Trophoblast cell (in vitro differentiated cells and primary cell): ENCODE data around the gene GID8.

Source experiments
- DNase-seq, 2 donors: peaks; one replicate each; pipeline ENCODE4 v3.0.0-alpha.2; 2016
- H2AFZ ChIP-seq: 2 replicates; pipeline ENCODE4 v1.6.1; 2013; ENCODE audit warnings: low read length, moderate library complexity, mild to moderate bottlenecking; ENCODE audit not compliant: insufficient read depth, poor library complexity
- H2AK5ac ChIP-seq: 2 replicates; pipeline ENCODE4 v1.6.1; 2013; ENCODE audit warnings: mild to moderate bottlenecking, low read length
- H2BK120ac ChIP-seq: 2 replicates; pipeline ENCODE4 v1.6.1; 2013; ENCODE audit warnings: low read length, mild to moderate bottlenecking, moderate library complexity; ENCODE audit not compliant: insufficient read depth, poor library complexity
- H2BK12ac ChIP-seq: 2 replicates; pipeline ENCODE4 v1.6.1; 2013; ENCODE audit warnings: mild to moderate bottlenecking, low read length, moderate library complexity
- H2BK5ac ChIP-seq: 2 replicates; pipeline ENCODE4 v1.6.1; 2013; ENCODE audit warnings: low read length, low read depth, moderate library complexity, mild to moderate bottlenecking; ENCODE audit not compliant: poor library complexity
- H3K14ac ChIP-seq: 2 replicates; pipeline ENCODE4 v1.6.1; 2013; ENCODE audit warnings: mild to moderate bottlenecking, low read length
- H3K18ac ChIP-seq: 2 replicates; pipeline ENCODE4 v1.6.1; 2013; ENCODE audit warnings: mild to moderate bottlenecking, low read length
- H3K23ac ChIP-seq: 2 replicates; pipeline ENCODE4 v1.6.1; 2013; ENCODE audit warnings: low read length
- H3K27ac ChIP-seq: 2 replicates; pipeline ENCODE4 v1.5.1; 2013; ENCODE audit warnings: low read depth, mild to moderate bottlenecking, inconsistent platforms, low read length, moderate library complexity
- H3K27me3 ChIP-seq: 2 replicates; pipeline ENCODE4 v1.6.1; 2013; ENCODE audit warnings: inconsistent platforms, mild to moderate bottlenecking, low read length, moderate library complexity; ENCODE audit not compliant: insufficient read depth
- H3K36me3 ChIP-seq, 2 experiments: 1 replicate in 1 of 2; 2 replicates in 1 of 2; pipeline ENCODE4 v1.6.1; 2013; ENCODE audit warnings: low read length in 2 of 2, mild to moderate bottlenecking in 2 of 2, moderate library complexity in 1 of 2; ENCODE audit not compliant: insufficient read depth in 2 of 2, control insufficient read depth in 1 of 2
- H3K4ac ChIP-seq: 2 replicates; pipeline ENCODE4 v1.6.1; 2013; ENCODE audit warnings: low read depth, mild to moderate bottlenecking, low read length, moderate library complexity
- H3K4me1 ChIP-seq, 2 experiments: 1 replicate in 1 of 2; 2 replicates in 1 of 2; pipeline ENCODE4 v1.6.1; 2013; ENCODE audit warnings: low read length in 2 of 2, mild to moderate bottlenecking in 2 of 2, moderate library complexity in 1 of 2; ENCODE audit not compliant: insufficient read depth in 2 of 2, control insufficient read depth in 1 of 2
- H3K4me2 ChIP-seq: 2 replicates; pipeline ENCODE4 v1.6.1; 2013; ENCODE audit warnings: inconsistent platforms, mild to moderate bottlenecking, low read length, moderate library complexity
- H3K4me3 ChIP-seq: 2 replicates; pipeline ENCODE4 v1.5.1; 2013; ENCODE audit warnings: mild to moderate bottlenecking, low read depth, low read length, inconsistent platforms
- H3K79me1 ChIP-seq: one replicate; pipeline ENCODE4 v1.6.1; 2013; ENCODE audit warnings: low read length
- H3K79me2 ChIP-seq: 2 replicates; pipeline ENCODE4 v1.6.1; 2013; ENCODE audit warnings: low read length, mild to moderate bottlenecking; ENCODE audit not compliant: control insufficient read depth, insufficient read depth, poor library complexity
- H3K9ac ChIP-seq: 2 replicates; pipeline ENCODE4 v1.6.1; 2013; ENCODE audit warnings: mild to moderate bottlenecking, low read length
- H3K9me3 ChIP-seq: 2 replicates; pipeline ENCODE4 v1.6.1; 2013; ENCODE audit warnings: low read depth, mild to moderate bottlenecking, control low read depth, inconsistent platforms, low read length; ENCODE audit not compliant: insufficient read depth
- H4K12ac ChIP-seq: 2 replicates; pipeline ENCODE4 v1.6.1; 2013; ENCODE audit warnings: low read depth, mild to moderate bottlenecking, low read length, moderate library complexity
- H4K8ac ChIP-seq: 2 replicates; pipeline ENCODE4 v1.6.1; 2013; ENCODE audit warnings: low read depth, mild to moderate bottlenecking, low read length, moderate library complexity
- H4K91ac ChIP-seq: one replicate; pipeline ENCODE4 v1.6.1; 2013; ENCODE audit warnings: low read depth, mild to moderate bottlenecking, low read length, moderate library complexity
- WGBS: extraction: QIAGEN DNeasy Blood & Tissue Kit; methylation state at CpG from one replicate; pipeline ENCODE4 v1.1.7; 2013; ENCODE audit warnings: missing lambda C conversion rate; ENCODE audit not compliant: insufficient read length, insufficient coverage; ENCODE audit errors: extremely low coverage; 5-methylcytosine and 5-hydroxymethylcytosine counted together

The GID8 gene

DNA sequence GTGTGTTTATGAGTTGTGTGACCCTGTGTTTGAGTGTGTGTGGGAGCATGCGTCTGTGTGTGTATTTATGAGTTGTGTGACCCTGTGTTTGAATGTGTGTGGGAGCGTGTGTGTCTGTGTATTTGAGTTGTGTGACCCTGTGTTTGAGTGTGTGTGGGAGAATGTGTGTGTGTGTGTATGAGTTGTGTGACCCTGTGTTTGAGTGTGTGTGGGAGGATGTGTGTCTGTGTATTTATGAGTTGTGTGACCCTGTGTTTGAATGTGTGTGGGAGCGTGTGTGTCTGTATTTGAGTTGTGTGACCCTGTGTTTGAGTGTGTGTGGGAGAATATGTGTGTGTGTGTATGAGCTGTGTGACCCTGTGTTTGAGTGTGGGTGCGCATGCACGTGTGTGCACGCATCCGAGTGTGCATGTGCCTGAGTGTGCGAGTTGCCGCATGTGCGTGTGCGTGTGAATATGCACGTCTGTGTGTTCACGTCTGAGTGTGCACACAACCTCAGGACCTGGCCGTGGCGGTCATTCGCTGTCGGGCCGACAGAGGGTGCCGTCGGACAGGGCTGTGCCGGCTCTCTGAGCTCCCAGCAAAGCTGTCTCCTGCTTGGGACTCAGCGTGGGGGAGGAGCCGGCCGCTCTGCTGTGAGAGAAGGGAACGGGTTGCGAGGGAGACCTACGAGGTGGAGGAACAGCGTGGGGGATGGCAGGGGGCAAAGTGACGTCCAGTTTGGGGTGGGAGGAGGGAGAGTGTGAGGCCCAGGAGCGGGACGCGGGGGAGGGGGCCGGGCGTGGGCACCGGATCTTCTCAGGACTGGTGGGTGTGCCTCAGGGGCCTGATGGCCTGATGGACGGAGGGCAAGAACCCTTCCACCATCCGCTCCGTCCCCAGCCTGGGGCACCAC, 34.2 kb downstream of the GID8 start:
- Histone ChIP-seq H3K9me3 (peaks cover 2% of the 10 kb centered on the region), H4K12ac (no peak overlapping the region), H3K23ac (no peak overlapping the region), H4K91ac (no peak overlapping the region), H2AFZ (no peak overlapping the region), H3K27me3 (peaks cover 27% of the 10 kb centered on the region), H3K14ac (no peak overlapping the region), H3K4me1 (peaks cover 10 to 11% of the 10 kb centered on the region in 2 experiments), H3K9ac (no peak overlapping the region), H3K4me2 (peak overlapping the region; percentile 60), H3K79me2 (no peaks in the 10 kb centered on the region), H3K4me3 (no peak overlapping the region), H4K8ac (no peak overlapping the region), H3K36me3 (no peaks in the 10 kb centered on the region), H2BK120ac (no peak overlapping the region), H2BK12ac (no peak overlapping the region), H3K79me1 (no peaks in the 10 kb centered on the region), H3K27ac (no peak overlapping the region), H2AK5ac (no peak overlapping the region), H2BK5ac (no peak overlapping the region), H3K18ac (no peak overlapping the region), H3K4ac (no peak overlapping the region)
- WGBS = no CpG with 5 or more reads among the region's 38 CpGs
- DNase-seq = peak; percentile 79 to 91

DNA sequence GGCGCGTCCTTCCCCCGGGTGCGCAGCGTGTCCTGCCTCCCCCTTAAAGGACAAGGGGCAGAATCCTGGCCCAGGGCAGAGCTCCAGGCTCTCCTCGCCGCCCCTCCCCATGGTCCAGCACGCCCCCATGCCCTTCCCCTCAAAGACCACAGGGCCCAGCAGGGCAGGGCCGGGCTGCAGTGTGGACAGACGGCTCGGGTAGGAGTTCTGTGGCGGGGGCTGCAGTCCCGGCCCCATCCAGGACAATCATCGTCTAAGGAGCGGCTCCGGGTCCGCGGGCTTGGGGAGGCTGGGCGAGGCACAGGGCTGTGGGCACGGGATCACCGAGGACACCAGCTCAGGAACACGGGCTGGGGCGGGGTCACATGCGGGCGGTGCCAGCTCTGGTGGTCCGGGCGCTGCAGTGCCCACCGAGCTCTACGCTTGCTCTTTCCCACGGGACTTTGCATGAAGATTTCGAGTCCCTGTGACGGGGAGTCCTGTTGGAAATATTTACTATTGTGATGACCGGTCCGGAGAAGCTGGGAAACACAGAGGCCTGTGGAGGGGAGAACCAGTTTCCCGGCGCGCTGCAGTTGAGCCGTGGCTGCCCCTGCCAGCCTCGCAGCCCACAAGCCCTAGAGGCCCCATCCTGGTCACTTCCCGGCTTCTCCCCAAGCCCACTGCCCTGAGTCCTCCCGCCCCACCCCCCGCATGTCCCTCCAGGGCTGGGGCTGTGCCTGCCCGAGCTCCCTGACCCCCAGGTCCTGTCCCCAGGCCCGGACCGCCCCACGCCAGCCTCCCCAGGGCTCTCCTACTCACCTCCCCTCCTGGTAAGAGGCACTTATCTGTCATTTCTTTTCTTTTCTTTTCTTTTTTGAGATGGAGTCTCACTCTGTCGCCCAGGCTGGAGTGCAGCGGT, 35.1 kb downstream of the GID8 start:
- Histone ChIP-seq H3K14ac (no peak overlapping the region), H3K4me1 (peaks cover 10 to 11% of the 10 kb centered on the region in 2 experiments), H2BK120ac (no peak overlapping the region), H3K4me3 (no peak overlapping the region), H4K12ac (no peak overlapping the region), H3K9me3 (peaks cover 2% of the 10 kb centered on the region), H3K18ac (no peak overlapping the region), H3K79me1 (no peaks in the 10 kb centered on the region), H4K91ac (no peak overlapping the region), H4K8ac (no peak overlapping the region), H3K23ac (no peak overlapping the region), H3K4me2 (peak overlapping the region; percentile 60), H3K4ac (no peak overlapping the region), H2AK5ac (no peak overlapping the region), H3K79me2 (no peaks in the 10 kb centered on the region), H2AFZ (no peak overlapping the region), H3K27me3 (peaks cover 27% of the 10 kb centered on the region), H3K36me3 (no peaks in the 10 kb centered on the region), H2BK5ac (no peak overlapping the region), H3K9ac (no peak overlapping the region), H3K27ac (no peak overlapping the region), H2BK12ac (no peak overlapping the region)
- no peak for DNase-seq
- WGBS = no CpG with 5 or more reads among the region's 48 CpGs

DNA sequence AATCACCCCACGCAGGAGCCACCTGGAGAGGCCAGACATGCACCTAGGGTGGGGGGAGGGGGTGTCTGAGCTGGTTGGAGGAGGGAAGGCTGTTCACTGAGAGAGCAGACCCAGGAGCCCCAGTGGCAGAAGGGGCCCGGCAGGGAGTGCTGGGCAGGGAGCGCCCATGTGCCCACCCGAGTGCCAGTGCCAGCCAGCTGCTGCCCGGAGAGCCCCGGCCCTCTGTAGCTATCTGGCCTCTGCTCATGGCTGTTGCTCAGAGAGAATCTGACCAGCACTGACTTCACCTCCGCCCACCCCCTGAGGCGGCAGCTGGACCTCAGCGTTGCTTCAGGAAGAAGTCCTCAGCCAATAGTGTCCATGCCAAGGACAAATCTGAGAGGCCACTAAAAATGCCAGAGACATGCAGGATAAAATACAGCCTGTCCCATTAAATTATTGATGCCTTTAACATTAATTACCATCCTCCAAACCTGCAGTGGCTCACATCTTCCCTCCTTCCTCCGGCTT, 37.4 kb downstream of the GID8 start:
- Histone ChIP-seq H2AFZ (no peak overlapping the region), H2AK5ac (no peak overlapping the region), H4K91ac (no peak overlapping the region), H3K36me3 (no peaks in the 10 kb centered on the region), H3K9ac (no peak overlapping the region), H3K27me3 (peaks cover 30% of the 10 kb centered on the region), H3K18ac (no peak overlapping the region), H4K8ac (no peak overlapping the region), H3K23ac (no peak overlapping the region), H3K4me3 (no peak overlapping the region), H3K27ac (no peak overlapping the region), H3K4me1 (peaks cover 10 to 11% of the 10 kb centered on the region in 2 experiments), H2BK12ac (no peak overlapping the region), H3K4me2 (no peak overlapping the region), H2BK5ac (no peak overlapping the region), H3K79me2 (no peaks in the 10 kb centered on the region), H3K4ac (no peak overlapping the region), H3K9me3 (peaks cover 2% of the 10 kb centered on the region), H2BK120ac (no peak overlapping the region), H3K79me1 (no peaks in the 10 kb centered on the region), H3K14ac (no peak overlapping the region), H4K12ac (no peak overlapping the region)
- no CpG with 5 or more reads among the region's 10 CpGs for WGBS
- peak in 1 of 2 donors; percentile 16 for DNase-seq

DNA sequence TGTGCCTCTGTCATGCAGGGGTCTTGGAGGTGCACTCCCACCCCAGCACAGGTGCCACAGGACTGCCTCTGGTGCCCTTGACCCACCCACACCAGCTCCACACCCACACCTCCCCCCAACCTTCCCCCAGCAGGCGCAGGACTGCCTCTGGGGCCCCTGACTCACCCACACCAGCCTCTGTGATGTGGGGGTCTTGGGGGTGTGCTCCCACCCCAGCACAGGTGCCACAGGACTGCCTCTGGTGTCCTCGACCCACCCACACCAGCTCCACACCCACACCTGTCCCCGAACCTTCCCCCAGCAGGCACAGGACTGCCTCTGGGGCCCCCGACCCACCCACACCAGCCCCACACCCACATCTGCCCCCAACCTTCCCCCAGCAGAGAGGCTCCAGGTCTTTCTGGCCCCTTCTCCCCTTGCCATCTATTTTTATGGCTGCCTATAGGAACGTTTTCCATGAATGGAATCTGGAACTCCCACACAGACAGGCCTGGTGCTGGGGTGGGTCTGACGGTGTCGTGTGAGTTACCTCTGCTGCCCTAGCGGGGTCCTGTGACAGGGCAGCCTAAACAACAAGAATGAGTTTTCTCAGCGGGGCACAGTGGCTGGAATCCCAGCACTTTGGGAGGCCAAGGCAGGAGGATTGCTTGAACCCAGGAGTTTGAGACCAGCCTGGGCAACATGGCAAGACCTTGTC, 38.0 kb downstream of the GID8 start:
- Histone ChIP-seq H2AK5ac (no peak overlapping the region), H3K14ac (no peak overlapping the region), H2AFZ (no peak overlapping the region), H3K4me1 (peaks cover 5 to 7% of the 10 kb centered on the region in 2 experiments), H3K27me3 (peaks cover 30% of the 10 kb centered on the region), H3K9me3 (peaks cover 2% of the 10 kb centered on the region), H2BK120ac (no peak overlapping the region), H3K18ac (no peak overlapping the region), H3K4me2 (no peak overlapping the region), H3K79me2 (no peaks in the 10 kb centered on the region), H4K12ac (no peak overlapping the region), H3K36me3 (no peaks in the 10 kb centered on the region), H3K79me1 (no peaks in the 10 kb centered on the region), H3K23ac (no peak overlapping the region), H3K4ac (no peak overlapping the region), H3K27ac (no peak overlapping the region), H4K8ac (no peak overlapping the region), H3K4me3 (no peak overlapping the region), H2BK5ac (no peak overlapping the region), H3K9ac (no peak overlapping the region), H2BK12ac (no peak overlapping the region), H4K91ac (no peak overlapping the region)
- DNase-seq = no peak
- WGBS = no CpG with 5 or more reads among the region's 9 CpGs
